Measurements from ENCODE around the gene LEMD2.

Gene LEMD2

GRCh38 chr6:33774774-33775173 is 14.2 kb downstream of the LEMD2 start:
- DNase-seq (ENCODE audit: low read depth) = no peak

GRCh38 chr6:33772902-33773472 is 15.9 kb downstream of the LEMD2 start:
- no peak for DNase-seq (ENCODE audit: low read depth)

GRCh38 chr6:33772082-33772830 is 16.7 kb downstream of the LEMD2 start:
- DNase-seq (ENCODE audit: low read depth) = peak; percentile 67

GRCh38 chr6:33771146-33772081 is 17.5 kb downstream of the LEMD2 start:
- peak; percentile 91 for DNase-seq (ENCODE audit: low read depth)

- DNase-seq (ENCODE audit: low read depth) = no peak
Observed at GRCh38 chr6:33770833-33771145, 18.1 kb downstream of the LEMD2 start.

GRCh38 chr6:33770124-33770832 is 18.7 kb downstream of the LEMD2 start:
- DNase-seq (ENCODE audit: low read depth) = no peak

- no peak for DNase-seq (ENCODE audit: low read depth)
Observed at GRCh38 chr6:33769248-33769821, 19.6 kb downstream of the LEMD2 start.

GRCh38 chr6:33768644-33769120 is 20.2 kb downstream of the LEMD2 start:
- peak; percentile 86 for DNase-seq (ENCODE audit: low read depth)

GRCh38 chr6:33766921-33767907 is 21.7 kb downstream of the LEMD2 start:
- no peak for DNase-seq (ENCODE audit: low read depth)

- DNase-seq (ENCODE audit: low read depth) = no peak
Observed at GRCh38 chr6:33765368-33765767, 23.6 kb downstream of the LEMD2 start.

GRCh38 chr6:33764036-33764435 is 24.9 kb downstream of the LEMD2 start:
- DNase-seq (ENCODE audit: low read depth) = no peak

GRCh38 chr6:33763483-33763882 is 25.4 kb downstream of the LEMD2 start:
- no peak for DNase-seq (ENCODE audit: low read depth)

GRCh38 chr6:33762713-33763112 is 26.2 kb downstream of the LEMD2 start:
- no peak for DNase-seq (ENCODE audit: low read depth)

- DNase-seq (ENCODE audit: low read depth) = peak; percentile 59
Observed at GRCh38 chr6:33761922-33762629, 26.9 kb downstream of the LEMD2 start.

- no peak for DNase-seq (ENCODE audit: low read depth)
Observed at GRCh38 chr6:33761581-33761921, 27.4 kb downstream of the LEMD2 start.

GRCh38 chr6:33759887-33760629 is 28.9 kb downstream of the LEMD2 start:
- no peak for DNase-seq (ENCODE audit: low read depth)

GRCh38 chr6:33758815-33759216 is 30.1 kb downstream of the LEMD2 start:
- DNase-seq (ENCODE audit: low read depth) = no peak

- DNase-seq (ENCODE audit: low read depth) = no peak
Observed at GRCh38 chr6:33757906-33758305, 31.0 kb downstream of the LEMD2 start.

- DNase-seq (ENCODE audit: low read depth) = no peak
Observed at GRCh38 chr6:33757113-33757512, 31.8 kb downstream of the LEMD2 start.
